ENCODE data around the gene PRMT5.
"Not testable (repeated sequence)": the region's sequence is repeated elsewhere in the genome, so short reads cannot be mapped to it uniquely, and the experiment has no call there.

The PRMT5 gene

GRCh38 chr14:22932146-22932545 lies 3.0 kb upstream of the PRMT5 start:
- DNase-seq (ENCODE audit: low read depth) = no peak

GRCh38 chr14:22929961-22930364 lies 787 bp upstream of the PRMT5 start:
- no peak for DNase-seq (ENCODE audit: low read depth)

- DNase-seq (ENCODE audit: low read depth) = no peak
Measured at GRCh38 chr14:22928237-22929103, 706 bp downstream of the PRMT5 start.

- no peak for DNase-seq (ENCODE audit: low read depth)
Measured at GRCh38 chr14:22926316-22926715, 2.9 kb downstream of the PRMT5 start.

- no peak for DNase-seq (ENCODE audit: low read depth)
Measured at GRCh38 chr14:22925513-22925912, 3.7 kb downstream of the PRMT5 start.

GRCh38 chr14:22923746-22924145 lies 5.4 kb downstream of the PRMT5 start:
- DNase-seq (ENCODE audit: low read depth) = no peak

- no peak for DNase-seq (ENCODE audit: low read depth)
Measured at GRCh38 chr14:22922294-22922693, 6.9 kb downstream of the PRMT5 start.

GRCh38 chr14:22920697-22921096 lies 8.5 kb downstream of the PRMT5 start:
- DNase-seq (ENCODE audit: low read depth) = no peak

- DNase-seq (ENCODE audit: low read depth) = no peak
Measured at GRCh38 chr14:22919601-22919921, 9.6 kb downstream of the PRMT5 start.

GRCh38 chr14:22918804-22919600 lies 10.2 kb downstream of the PRMT5 start, which contains the start of gene RBM23:
Gene RBM23 (minus strand): TSS chr14:22919149.
- peak; percentile 98 for DNase-seq (ENCODE audit: low read depth)

GRCh38 chr14:22915886-22916521 lies 13.2 kb downstream of the PRMT5 start:
- no peak for DNase-seq (ENCODE audit: low read depth)

- DNase-seq (ENCODE audit: low read depth) = not testable (repeated sequence)
Measured at GRCh38 chr14:22914836-22915235, 14.3 kb downstream of the PRMT5 start.

- DNase-seq (ENCODE audit: low read depth) = no peak
Measured at GRCh38 chr14:22910916-22911315, 18.3 kb downstream of the PRMT5 start.

GRCh38 chr14:22908601-22909000 lies 20.6 kb downstream of the PRMT5 start:
- DNase-seq (ENCODE audit: low read depth) = no peak

- no peak for DNase-seq (ENCODE audit: low read depth)
Measured at GRCh38 chr14:22907429-22907828, 21.7 kb downstream of the PRMT5 start.

- DNase-seq (ENCODE audit: low read depth) = no peak
Measured at GRCh38 chr14:22906073-22906472, 23.1 kb downstream of the PRMT5 start.

- DNase-seq (ENCODE audit: low read depth) = no peak
Measured at GRCh38 chr14:22905627-22906026, 23.5 kb downstream of the PRMT5 start.

- DNase-seq (ENCODE audit: low read depth) = no peak
Measured at GRCh38 chr14:22903742-22904087, 25.5 kb downstream of the PRMT5 start.

- DNase-seq (ENCODE audit: low read depth) = no peak
Measured at GRCh38 chr14:22901799-22902198, 27.4 kb downstream of the PRMT5 start.

- DNase-seq (ENCODE audit: low read depth) = no peak
Measured at GRCh38 chr14:22900081-22900799, 28.9 kb downstream of the PRMT5 start.

GRCh38 chr14:22898302-22899090 lies 30.7 kb downstream of the PRMT5 start:
- DNase-seq (ENCODE audit: low read depth) = no peak
